OCI-LY1 (cell line): ENCODE measurements around the gene PALD1.

ENCODE experiments used
- H2AFZ ChIP-seq: fragments of 200-600 bp; sonication (generic), shearing (Covaris generic); 2 replicates; pipeline ENCODE4 v1.6.0; 2014; ENCODE audit warnings: antibody characterized with exemption, mild to moderate bottlenecking, low read length
- H3F3A ChIP-seq: fragments of 200-600 bp; sonication (generic), shearing (Covaris generic); 2 replicates; pipeline ENCODE4 v1.6.0; 2014; ENCODE audit warnings: mild to moderate bottlenecking, antibody characterized with exemption, low read length, moderate library complexity; ENCODE audit not compliant: insufficient read depth
- H3K27ac ChIP-seq: fragments of 200-600 bp; sonication (generic); 2 replicates; pipeline ENCODE4 v1.5.1; 2014; ENCODE audit warnings: low read length, mixed run types, mild to moderate bottlenecking, low read depth; ENCODE audit not compliant: poor library complexity, severe bottlenecking
- H3K27me3 ChIP-seq: fragments of 200-600 bp; sonication (generic); 2 replicates; pipeline ENCODE4 v1.6.0; 2014; ENCODE audit warnings: antibody characterized with exemption, mild to moderate bottlenecking, low read length, moderate library complexity; ENCODE audit not compliant: insufficient read depth
- H3K36me3 ChIP-seq: fragments of 200-600 bp; sonication (generic); 2 replicates; pipeline ENCODE4 v1.6.1; 2014; ENCODE audit warnings: mild to moderate bottlenecking, antibody characterized with exemption, low read length, moderate library complexity, mixed read lengths; ENCODE audit not compliant: insufficient read depth
- H3K4me1 ChIP-seq: fragments of 200-600 bp; sonication (generic); 2 replicates; pipeline ENCODE4 v1.5.1; 2014; ENCODE audit warnings: mild to moderate bottlenecking, low read length, moderate library complexity; ENCODE audit not compliant: insufficient read depth, severe bottlenecking
- H3K4me2 ChIP-seq: fragments of 200-600 bp; sonication (generic), shearing (Covaris generic); 2 replicates; pipeline ENCODE4 v1.6.1; 2014; ENCODE audit warnings: low read length
- H3K4me3 ChIP-seq: fragments of 200-600 bp; sonication (generic); 2 replicates; pipeline ENCODE4 v1.5.1; 2014; ENCODE audit warnings: low read length, low read depth, mild to moderate bottlenecking, mixed read lengths; ENCODE audit not compliant: poor library complexity, severe bottlenecking
- H3K79me2 ChIP-seq: fragments of 200-600 bp; shearing (Covaris generic); 2 replicates; pipeline ENCODE4 v1.6.1; 2016; ENCODE audit warnings: mixed run types, low read length, mixed read lengths; ENCODE audit not compliant: insufficient read depth
- H3K9ac ChIP-seq: fragments of 200-600 bp; sonication (generic), shearing (Covaris generic); 2 replicates; pipeline ENCODE4 v1.6.1; 2014; ENCODE audit warnings: mild to moderate bottlenecking, low read length, mixed read lengths
- H3K9me2 ChIP-seq: fragments of 200-600 bp; sonication (generic), shearing (Covaris generic); 2 replicates; pipeline ENCODE4 v1.6.1; 2014; ENCODE audit warnings: low read depth, mild to moderate bottlenecking, low read length, mixed read lengths
- H3K9me3 ChIP-seq: fragments of 200-600 bp; shearing (Covaris generic); 2 replicates; pipeline ENCODE4 v1.6.1; 2014; ENCODE audit warnings: low read length, mixed read lengths
- H4K20me1 ChIP-seq: fragments of 200-600 bp; sonication (generic), shearing (Covaris generic); 2 replicates; pipeline ENCODE4 v1.6.0; 2016; ENCODE audit warnings: mild to moderate bottlenecking, low read length; ENCODE audit not compliant: insufficient read depth
- CTCF ChIP-seq: fragments of 200-600 bp; sonication (generic), shearing (Covaris generic); IDR thresholded peaks from 2 replicates; pipeline ENCODE4 v1.5.1; 2017; ENCODE audit warnings: mild to moderate bottlenecking, antibody characterized with exemption, low read length, moderate library complexity, mixed read lengths
- EZH2 ChIP-seq: fragments of 200-600 bp; sonication (generic), shearing (Covaris generic); IDR thresholded peaks from 2 replicates; pipeline ENCODE4 v1.8.0; 2017; ENCODE audit warnings: borderline replicate concordance, mixed run types, mild to moderate bottlenecking, antibody characterized with exemption, low read length, moderate library complexity, mixed read lengths

The PALD1 gene

GRCh38 chr10:70466951-70467350, 11.6 kb upstream of the PALD1 start:
- Histone ChIP-seq H3F3A (no peaks in the 10 kb centered on the region), H3K79me2 (no peaks in the 10 kb centered on the region)

DNA sequence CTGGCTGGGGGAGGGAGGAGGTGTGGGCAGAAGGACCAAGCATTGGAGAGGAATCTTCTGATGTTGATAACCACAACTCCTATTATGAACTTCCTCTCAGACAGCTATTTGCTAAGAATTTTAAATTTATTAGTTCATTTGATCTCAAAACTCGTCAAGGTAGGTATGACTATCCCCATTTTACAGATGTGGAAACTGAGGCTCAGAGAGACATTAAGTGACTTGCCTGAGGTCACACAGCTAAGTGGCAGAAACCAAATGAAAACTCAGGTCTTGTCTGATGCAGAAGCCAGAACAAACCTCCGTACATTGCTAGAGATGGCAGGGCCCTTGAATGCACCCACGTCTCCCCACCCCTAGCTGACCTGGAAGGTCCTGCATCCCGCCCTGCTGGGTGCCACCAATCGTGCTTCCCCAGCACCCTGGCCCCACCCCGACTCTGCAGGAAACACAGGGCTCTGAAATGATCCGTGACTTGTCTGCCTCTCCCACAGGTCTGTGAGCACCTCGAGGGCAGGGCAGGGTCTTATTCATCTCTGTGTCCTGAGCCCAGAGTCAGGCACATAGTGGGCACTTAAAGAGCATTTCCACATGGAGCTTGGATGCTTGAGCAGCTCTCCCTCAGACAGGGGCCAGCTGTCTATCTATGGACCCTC, 5.6 kb upstream of the PALD1 start:
- no peaks in the 10 kb centered on the region for H3F3A ChIP-seq
- H3K9ac ChIP-seq = no peak overlapping the region
- H3K4me2 ChIP-seq = no peak overlapping the region
- H3K4me1 ChIP-seq = peaks cover 27% of the 10 kb centered on the region
- no peak overlapping the region for H3K27ac ChIP-seq
- no peak overlapping the region for H2AFZ ChIP-seq
- no peak overlapping the region for H3K4me3 ChIP-seq
- TF ChIP-seq EZH2 = no peak
- TF ChIP-seq CTCF = no peak
- no peaks in the 10 kb centered on the region for H4K20me1 ChIP-seq
- H3K79me2 ChIP-seq = no peaks in the 10 kb centered on the region
- no peaks in the 10 kb centered on the region for H3K9me3 ChIP-seq
- H3K9me2 ChIP-seq = no peaks in the 10 kb centered on the region
- H3K27me3 ChIP-seq = no peaks in the 10 kb centered on the region
- H3K36me3 ChIP-seq = no peaks in the 10 kb centered on the region

More at GRCh38 chr10:70466951-70467350, 11.6 kb upstream of the PALD1 start:
- TF ChIP-seq CTCF = no peak
- no peak for TF ChIP-seq EZH2
- H3K4me2 ChIP-seq = no peak overlapping the region
- no peak overlapping the region for H3K9ac ChIP-seq
- H3K4me3 ChIP-seq = no peak overlapping the region
- no peaks in the 10 kb centered on the region for H4K20me1 ChIP-seq
- no peaks in the 10 kb centered on the region for H3K9me3 ChIP-seq
- H3K4me1 ChIP-seq = peaks cover 16% of the 10 kb centered on the region
- no peak overlapping the region for H3K27ac ChIP-seq
- H3K27me3 ChIP-seq = peaks cover 3% of the 10 kb centered on the region; the same call in 1 of the 2 replicates
- no peaks in the 10 kb centered on the region for H3K9me2 ChIP-seq
- H3K36me3 ChIP-seq = no peaks in the 10 kb centered on the region
- H2AFZ ChIP-seq = no peak overlapping the region

- Histone ChIP-seq H4K20me1 (no peaks in the 10 kb centered on the region), H3K36me3 (peaks cover 2% of the 10 kb centered on the region; the same call in 1 of the 2 replicates), H3K9me3 (no peaks in the 10 kb centered on the region), H3K9me2 (no peaks in the 10 kb centered on the region), H2AFZ (no peak overlapping the region), H3K9ac (no peak overlapping the region), H3K4me2 (no peak overlapping the region), H3K27me3 (no peaks in the 10 kb centered on the region), H3F3A (no peaks in the 10 kb centered on the region), H3K79me2 (peaks cover 6% of the 10 kb centered on the region), H3K27ac (no peak overlapping the region), H3K4me3 (no peak overlapping the region), H3K4me1 (peaks cover 22% of the 10 kb centered on the region)
- TF ChIP-seq EZH2 = no peak
- TF ChIP-seq CTCF = no peak
These were observed 3.8 kb upstream of the PALD1 start for GRCh38 chr10:70474780-70475179.
